ENCODE measurements around the gene B3GNT8. TPM values are rescaled to one million over a fixed set of nuclear protein-coding genes. Genes with fewer than 3 reads are reported as not detected.

B3GNT8 gene
- total and polyA plus RNA-seq, 2 experiments from 2014 or later, result 0.71 to 1.8 TPM

DNA sequence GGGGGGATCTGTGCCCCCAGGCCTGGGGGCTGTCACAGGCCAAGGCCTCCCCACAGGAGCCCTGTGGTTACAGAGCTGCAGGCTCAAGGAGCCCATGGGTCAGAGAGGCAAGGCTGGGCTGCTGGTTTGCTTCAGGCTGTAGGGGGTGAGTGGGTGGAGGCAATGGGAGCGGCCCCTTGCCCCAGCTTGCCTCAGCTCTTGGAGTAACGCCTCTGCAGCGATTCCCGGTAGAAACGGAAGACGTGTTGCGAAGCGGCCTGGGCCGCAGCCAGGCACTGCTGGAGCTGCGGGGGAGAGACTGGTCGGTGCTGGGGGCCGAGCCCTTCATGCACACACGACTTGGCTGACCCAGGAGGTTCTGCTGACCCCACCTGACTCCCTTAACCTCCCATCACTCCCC is 40.7 kb downstream of the B3GNT8 start:
- H2AFZ ChIP-seq, result no peak overlapping the region
- H3K4me1 Mint-ChIP-seq, result no peaks in the 10 kb centered on the region
- 0 out of 2 replicates have a peak, but pooled peaks cover 4% of the 10 kb centered on the region for H3F3A ChIP-seq (replicated peaks; ENCODE audit: low read depth)
- ATAC-seq (no peak), DNase-seq (ENCODE audit: low spot score) (no peak)
- H3K79me2 ChIP-seq (replicated peaks; ENCODE audit: insufficient read depth), result no peaks in the 10 kb centered on the region
- peaks cover 2% of the 10 kb centered on the region for H3K27me3 Mint-ChIP-seq (ENCODE audit: insufficient read depth, low read depth, poor library complexity)
- H3K36me3 ChIP-seq (ENCODE audit: insufficient read depth), result peaks cover 11% of the 10 kb centered on the region; the same call in 1 of the 2 replicates
- TF ChIP-seq, protein P1, sequence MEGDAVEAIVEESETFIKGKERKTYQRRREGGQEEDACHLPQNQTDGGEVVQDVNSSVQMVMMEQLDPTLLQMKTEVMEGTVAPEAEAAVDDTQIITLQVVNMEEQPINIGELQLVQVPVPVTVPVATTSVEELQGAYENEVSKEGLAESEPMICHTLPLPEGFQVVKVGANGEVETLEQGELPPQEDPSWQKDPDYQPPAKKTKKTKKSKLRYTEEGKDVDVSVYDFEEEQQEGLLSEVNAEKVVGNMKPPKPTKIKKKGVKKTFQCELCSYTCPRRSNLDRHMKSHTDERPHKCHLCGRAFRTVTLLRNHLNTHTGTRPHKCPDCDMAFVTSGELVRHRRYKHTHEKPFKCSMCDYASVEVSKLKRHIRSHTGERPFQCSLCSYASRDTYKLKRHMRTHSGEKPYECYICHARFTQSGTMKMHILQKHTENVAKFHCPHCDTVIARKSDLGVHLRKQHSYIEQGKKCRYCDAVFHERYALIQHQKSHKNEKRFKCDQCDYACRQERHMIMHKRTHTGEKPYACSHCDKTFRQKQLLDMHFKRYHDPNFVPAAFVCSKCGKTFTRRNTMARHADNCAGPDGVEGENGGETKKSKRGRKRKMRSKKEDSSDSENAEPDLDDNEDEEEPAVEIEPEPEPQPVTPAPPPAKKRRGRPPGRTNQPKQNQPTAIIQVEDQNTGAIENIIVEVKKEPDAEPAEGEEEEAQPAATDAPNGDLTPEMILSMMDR (conservative IDR thresholded peaks at IDR 0.05; ENCODE audit: low read depth in 2 of 2), result no peak
- TF ChIP-seq, protein P2, sequence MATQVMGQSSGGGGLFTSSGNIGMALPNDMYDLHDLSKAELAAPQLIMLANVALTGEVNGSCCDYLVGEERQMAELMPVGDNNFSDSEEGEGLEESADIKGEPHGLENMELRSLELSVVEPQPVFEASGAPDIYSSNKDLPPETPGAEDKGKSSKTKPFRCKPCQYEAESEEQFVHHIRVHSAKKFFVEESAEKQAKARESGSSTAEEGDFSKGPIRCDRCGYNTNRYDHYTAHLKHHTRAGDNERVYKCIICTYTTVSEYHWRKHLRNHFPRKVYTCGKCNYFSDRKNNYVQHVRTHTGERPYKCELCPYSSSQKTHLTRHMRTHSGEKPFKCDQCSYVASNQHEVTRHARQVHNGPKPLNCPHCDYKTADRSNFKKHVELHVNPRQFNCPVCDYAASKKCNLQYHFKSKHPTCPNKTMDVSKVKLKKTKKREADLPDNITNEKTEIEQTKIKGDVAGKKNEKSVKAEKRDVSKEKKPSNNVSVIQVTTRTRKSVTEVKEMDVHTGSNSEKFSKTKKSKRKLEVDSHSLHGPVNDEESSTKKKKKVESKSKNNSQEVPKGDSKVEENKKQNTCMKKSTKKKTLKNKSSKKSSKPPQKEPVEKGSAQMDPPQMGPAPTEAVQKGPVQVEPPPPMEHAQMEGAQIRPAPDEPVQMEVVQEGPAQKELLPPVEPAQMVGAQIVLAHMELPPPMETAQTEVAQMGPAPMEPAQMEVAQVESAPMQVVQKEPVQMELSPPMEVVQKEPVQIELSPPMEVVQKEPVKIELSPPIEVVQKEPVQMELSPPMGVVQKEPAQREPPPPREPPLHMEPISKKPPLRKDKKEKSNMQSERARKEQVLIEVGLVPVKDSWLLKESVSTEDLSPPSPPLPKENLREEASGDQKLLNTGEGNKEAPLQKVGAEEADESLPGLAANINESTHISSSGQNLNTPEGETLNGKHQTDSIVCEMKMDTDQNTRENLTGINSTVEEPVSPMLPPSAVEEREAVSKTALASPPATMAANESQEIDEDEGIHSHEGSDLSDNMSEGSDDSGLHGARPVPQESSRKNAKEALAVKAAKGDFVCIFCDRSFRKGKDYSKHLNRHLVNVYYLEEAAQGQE (IDR thresholded peaks at IDR 0.05; ENCODE audit: unreplicated experiment), result no peak
- TF ChIP-seq, protein P3, sequence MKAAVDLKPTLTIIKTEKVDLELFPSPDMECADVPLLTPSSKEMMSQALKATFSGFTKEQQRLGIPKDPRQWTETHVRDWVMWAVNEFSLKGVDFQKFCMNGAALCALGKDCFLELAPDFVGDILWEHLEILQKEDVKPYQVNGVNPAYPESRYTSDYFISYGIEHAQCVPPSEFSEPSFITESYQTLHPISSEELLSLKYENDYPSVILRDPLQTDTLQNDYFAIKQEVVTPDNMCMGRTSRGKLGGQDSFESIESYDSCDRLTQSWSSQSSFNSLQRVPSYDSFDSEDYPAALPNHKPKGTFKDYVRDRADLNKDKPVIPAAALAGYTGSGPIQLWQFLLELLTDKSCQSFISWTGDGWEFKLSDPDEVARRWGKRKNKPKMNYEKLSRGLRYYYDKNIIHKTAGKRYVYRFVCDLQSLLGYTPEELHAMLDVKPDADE (IDR thresholded peaks at IDR 0.05), result no peak
- TF ChIP-seq JUNB (IDR thresholded peaks at IDR 0.05; ENCODE audit: unreplicated experiment) (no peak), POLR2AphosphoS5 (IDR thresholded peaks at IDR 0.05; ENCODE audit: low read depth) (no peak), EZH2 (IDR thresholded peaks at IDR 0.05; ENCODE audit: low read depth, unreplicated experiment) (no peak), ZNF114 (CRISPR knock-in tag; IDR thresholded peaks at IDR 0.05) (no peak), EZH2phosphoT487 (IDR thresholded peaks at IDR 0.05; ENCODE audit: unreplicated experiment) (no peak), NANOG (IDR thresholded peaks at IDR 0.05; ENCODE audit: borderline replicate concordance) (no peak), STAT1 (IDR thresholded peaks at IDR 0.05; ENCODE audit: unreplicated experiment) (no peak), ZNF331 (CRISPR knock-in tag; IDR thresholded peaks at IDR 0.05; ENCODE audit: low read depth) (no peak)
- no peak overlapping the region for H3K4me3 Mint-ChIP-seq
- peaks cover 3% of the 10 kb centered on the region; the same call in 1 of the 3 replicates for H3K9me3 Mint-ChIP-seq
- H3K27ac ChIP-seq (ENCODE audit: low read depth), result no peak overlapping the region
- H3K27ac Mint-ChIP-seq, result no peak overlapping the region
- H4K20me1 ChIP-seq (replicated peaks; ENCODE audit: insufficient read depth), result 0 out of 2 replicates have a peak, but pooled peaks cover 6% of the 10 kb centered on the region
- no peaks in the 10 kb centered on the region for H3K4me1 ChIP-seq (ENCODE audit: insufficient read depth)
- no peak overlapping the region for H3K4me2 ChIP-seq
- H3K9me2 ChIP-seq (ENCODE audit: insufficient read depth), result no peaks in the 10 kb centered on the region
- H3K4me3 ChIP-seq, result no peak overlapping the region
- H3K27me3 ChIP-seq (ENCODE audit: insufficient read depth), result no peaks in the 10 kb centered on the region
- peaks cover 41% of the 10 kb centered on the region for H3K36me3 Mint-ChIP-seq (ENCODE audit: low read depth)

Measured in GM23338 (cell line).